ENCODE data around the gene TANC1.

DNA sequence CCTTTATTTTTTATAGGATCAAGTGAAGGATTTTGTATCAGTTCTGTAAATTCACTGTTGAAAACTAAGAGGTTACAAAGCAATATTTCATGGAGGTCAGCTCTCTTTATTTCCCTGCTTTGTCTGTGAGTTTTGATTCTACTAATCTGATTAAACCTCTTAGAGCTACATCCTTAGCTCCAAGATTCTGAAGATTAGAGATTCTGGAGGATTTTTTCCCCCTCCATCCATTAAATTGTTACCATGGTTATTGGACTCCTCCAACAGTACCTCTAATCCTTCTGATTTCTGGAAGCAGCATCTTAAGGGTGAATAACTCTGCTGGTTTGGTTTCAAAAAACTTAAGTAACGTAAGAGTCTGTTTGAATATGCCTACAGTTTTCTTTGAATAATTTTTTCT is 110.0 kb downstream of the TANC1 start:
- no peak for TF ChIP-seq POLR2A (IDR thresholded peaks at IDR 0.05)
- TF ChIP-seq, protein P1, sequence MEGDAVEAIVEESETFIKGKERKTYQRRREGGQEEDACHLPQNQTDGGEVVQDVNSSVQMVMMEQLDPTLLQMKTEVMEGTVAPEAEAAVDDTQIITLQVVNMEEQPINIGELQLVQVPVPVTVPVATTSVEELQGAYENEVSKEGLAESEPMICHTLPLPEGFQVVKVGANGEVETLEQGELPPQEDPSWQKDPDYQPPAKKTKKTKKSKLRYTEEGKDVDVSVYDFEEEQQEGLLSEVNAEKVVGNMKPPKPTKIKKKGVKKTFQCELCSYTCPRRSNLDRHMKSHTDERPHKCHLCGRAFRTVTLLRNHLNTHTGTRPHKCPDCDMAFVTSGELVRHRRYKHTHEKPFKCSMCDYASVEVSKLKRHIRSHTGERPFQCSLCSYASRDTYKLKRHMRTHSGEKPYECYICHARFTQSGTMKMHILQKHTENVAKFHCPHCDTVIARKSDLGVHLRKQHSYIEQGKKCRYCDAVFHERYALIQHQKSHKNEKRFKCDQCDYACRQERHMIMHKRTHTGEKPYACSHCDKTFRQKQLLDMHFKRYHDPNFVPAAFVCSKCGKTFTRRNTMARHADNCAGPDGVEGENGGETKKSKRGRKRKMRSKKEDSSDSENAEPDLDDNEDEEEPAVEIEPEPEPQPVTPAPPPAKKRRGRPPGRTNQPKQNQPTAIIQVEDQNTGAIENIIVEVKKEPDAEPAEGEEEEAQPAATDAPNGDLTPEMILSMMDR (IDR thresholded peaks at IDR 0.05) = no peak

All from sigmoid colon (tissue), 3 donors.